NB4 (cell line): Measurements from ENCODE around the gene ANKRD53.
A peak's percentile ranks its signal among the peaks of the same experiment; 100 is the strongest.

Source experiments
- DNase-seq: peaks from one replicate; pipeline ENCODE4 v3.0.0; 2010; ENCODE audit warnings: low read depth
- H3K4me3 ChIP-seq: one replicate; pipeline ENCODE4 v1.5.1; 2011; ENCODE audit warnings: mild to moderate bottlenecking, low read depth, low read length, moderate library complexity
- MYC ChIP-seq: IDR thresholded peaks from 2 replicates; pipeline ENCODE4 v1.6.1; 2011; ENCODE audit warnings: low read depth, low read length
- POLR2A ChIP-seq: IDR thresholded peaks from 2 replicates; pipeline ENCODE4 v1.6.1; 2011; ENCODE audit warnings: mild to moderate bottlenecking; ENCODE audit not compliant: insufficient read length; ENCODE audit errors: extremely low read depth
- TF ChIP-seq, protein P1 (sequence below): IDR thresholded peaks from 2 replicates; pipeline ENCODE4 v1.6.1; 2011; ENCODE audit warnings: low read depth, low read length
- TF ChIP-seq, protein P2 (sequence below): IDR thresholded peaks from one replicate; pipeline ENCODE4 v1.5.1; 2012; ENCODE audit warnings: low read depth, low read length

Gene ANKRD53

DNA sequence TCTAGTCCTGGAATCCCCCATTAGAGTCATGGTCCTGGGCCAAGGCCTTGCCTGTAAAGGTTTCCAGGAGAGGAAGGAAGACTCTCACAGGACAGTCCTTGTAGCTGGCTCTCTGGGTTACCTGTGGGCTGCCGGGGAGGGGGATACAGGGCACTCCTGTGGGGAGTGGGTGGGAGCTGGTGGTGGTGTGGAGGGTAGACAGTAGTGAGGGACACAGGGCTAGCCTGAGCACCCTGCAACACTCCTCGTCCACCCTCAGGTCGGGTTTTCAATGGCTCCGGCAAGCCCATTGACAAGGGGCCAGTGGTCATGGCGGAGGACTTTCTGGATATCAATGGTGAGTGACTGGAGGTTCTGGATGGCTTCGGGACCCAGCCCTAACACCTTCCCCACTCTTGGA is 19.7 kb upstream of the ANKRD53 start:
- TF ChIP-seq POLR2A (no peak), MYC (no peak)
- TF ChIP-seq, protein P1, sequence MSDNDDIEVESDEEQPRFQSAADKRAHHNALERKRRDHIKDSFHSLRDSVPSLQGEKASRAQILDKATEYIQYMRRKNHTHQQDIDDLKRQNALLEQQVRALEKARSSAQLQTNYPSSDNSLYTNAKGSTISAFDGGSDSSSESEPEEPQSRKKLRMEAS, result no peak
- TF ChIP-seq, protein P2, sequence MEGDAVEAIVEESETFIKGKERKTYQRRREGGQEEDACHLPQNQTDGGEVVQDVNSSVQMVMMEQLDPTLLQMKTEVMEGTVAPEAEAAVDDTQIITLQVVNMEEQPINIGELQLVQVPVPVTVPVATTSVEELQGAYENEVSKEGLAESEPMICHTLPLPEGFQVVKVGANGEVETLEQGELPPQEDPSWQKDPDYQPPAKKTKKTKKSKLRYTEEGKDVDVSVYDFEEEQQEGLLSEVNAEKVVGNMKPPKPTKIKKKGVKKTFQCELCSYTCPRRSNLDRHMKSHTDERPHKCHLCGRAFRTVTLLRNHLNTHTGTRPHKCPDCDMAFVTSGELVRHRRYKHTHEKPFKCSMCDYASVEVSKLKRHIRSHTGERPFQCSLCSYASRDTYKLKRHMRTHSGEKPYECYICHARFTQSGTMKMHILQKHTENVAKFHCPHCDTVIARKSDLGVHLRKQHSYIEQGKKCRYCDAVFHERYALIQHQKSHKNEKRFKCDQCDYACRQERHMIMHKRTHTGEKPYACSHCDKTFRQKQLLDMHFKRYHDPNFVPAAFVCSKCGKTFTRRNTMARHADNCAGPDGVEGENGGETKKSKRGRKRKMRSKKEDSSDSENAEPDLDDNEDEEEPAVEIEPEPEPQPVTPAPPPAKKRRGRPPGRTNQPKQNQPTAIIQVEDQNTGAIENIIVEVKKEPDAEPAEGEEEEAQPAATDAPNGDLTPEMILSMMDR, result no peak
- DNase-seq, result no peak
- H3K4me3 ChIP-seq, result no peak overlapping the region

DNA sequence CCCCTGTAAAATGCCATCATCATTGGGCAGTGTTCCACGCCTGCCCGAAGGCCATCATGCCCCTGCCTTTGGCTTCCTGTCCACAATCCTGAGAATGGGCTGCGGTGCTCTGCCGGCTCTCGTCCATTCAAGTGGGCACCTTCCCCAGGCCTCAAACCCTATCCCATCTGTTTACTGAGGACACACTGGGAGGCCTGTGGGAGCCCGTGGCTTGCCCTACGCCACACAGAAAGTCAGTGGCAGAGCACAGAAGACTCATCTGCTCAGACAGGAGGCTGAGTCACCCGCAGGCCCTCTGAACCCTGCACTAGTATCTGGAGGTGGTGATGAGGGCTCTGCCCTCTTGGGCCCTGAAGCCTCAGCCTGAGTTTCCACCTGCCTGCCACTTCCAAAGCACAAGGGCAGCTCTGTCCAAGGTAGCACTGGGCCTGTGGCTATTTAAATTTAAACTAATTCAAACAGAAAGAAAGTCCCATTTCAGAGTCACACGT is 19.1 kb upstream of the ANKRD53 start:
- H3K4me3 ChIP-seq, result no peak overlapping the region
- TF ChIP-seq, protein P2, result no peak
- TF ChIP-seq, protein P1, result no peak
- no peak for TF ChIP-seq POLR2A
- no peak for TF ChIP-seq MYC
- no peak for DNase-seq

DNA sequence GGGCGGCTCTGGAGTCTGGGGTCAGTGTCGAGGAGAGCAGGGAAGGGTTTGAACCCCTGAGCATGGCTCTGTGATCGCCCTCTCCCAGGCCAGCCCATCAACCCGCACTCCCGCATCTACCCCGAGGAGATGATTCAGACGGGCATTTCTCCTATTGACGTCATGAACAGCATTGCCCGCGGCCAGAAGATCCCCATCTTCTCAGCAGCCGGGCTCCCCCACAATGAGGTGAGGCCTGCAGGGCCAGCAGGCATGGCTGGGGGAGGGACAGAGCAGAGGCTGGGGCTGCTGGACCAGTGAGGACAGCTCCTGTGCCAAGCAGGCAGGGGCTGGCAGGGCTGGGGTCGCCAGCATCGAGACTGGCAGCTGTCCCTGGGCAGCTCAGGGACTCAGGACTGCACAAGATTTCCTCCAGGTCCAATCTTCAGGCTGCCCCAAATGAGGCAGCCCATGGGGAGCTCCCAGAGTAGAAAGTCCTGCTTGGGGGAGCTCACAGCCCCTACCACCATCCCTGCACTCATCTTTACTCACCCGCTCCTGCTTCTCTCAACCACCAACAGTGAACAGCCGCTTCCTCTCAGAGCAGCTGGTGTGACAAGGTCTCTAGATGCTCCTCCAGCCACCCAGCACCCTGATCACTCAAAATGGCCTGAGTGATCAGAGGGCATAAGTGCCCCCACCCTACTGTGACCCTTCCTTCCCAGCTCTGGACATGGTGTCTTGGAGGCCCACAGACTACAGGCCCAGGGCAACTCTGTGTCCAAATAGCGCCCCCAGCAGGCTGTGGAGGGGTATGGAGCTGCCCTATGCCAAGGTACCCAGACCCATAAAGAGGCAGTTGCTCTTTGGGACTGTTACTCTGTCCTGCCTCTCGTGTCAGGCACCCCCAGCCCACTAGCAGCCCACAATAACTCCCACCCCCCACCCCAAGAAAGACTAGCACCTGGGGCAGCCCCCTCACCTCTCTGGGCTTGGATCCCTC is 18.3 kb upstream of the ANKRD53 start:
- TF ChIP-seq, protein P2, result peak; percentile 36
- TF ChIP-seq, protein P1, result no peak
- no peak for TF ChIP-seq MYC
- TF ChIP-seq POLR2A, result no peak
- no peak overlapping the region for H3K4me3 ChIP-seq
- DNase-seq, result no peak

DNA sequence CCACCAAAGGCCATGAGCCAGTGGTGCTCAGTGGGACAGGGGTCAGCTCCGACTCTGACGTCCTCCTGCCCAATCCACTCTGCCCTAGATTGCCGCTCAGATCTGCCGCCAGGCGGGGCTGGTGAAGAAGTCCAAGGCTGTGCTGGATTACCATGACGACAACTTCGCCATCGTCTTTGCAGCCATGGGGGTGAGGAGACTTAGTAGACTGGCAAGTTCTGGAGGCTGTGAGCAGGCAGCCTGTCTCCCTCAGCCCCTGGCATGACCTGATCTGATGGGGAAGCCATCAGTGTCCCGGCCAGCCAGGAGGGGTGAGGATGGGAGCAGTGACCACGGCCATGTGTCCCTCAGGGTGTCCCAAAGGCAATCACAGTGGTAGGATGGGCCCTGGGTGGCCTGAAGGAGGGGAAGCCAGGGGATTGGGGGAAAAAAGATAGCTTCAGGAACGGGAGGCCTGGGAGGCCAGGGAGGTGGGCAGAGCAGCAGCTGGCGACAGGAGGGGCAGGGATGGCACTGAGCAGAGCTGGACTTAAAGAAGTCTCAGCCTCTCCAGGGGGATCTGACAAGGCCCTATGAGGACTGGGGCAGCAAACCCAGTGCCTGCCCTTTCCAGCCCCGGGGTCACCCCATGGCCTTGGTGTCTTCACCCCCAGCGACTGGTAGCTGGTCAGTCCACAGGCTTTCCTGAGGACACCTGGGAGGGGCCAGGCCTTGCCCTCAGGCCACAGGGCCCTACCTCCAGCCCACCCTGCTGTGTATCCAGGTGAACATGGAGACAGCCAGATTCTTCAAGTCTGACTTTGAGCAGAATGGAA is 17.4 kb upstream of the ANKRD53 start:
- no peak overlapping the region for H3K4me3 ChIP-seq
- TF ChIP-seq POLR2A (no peak), MYC (no peak)
- TF ChIP-seq, protein P1, result no peak
- TF ChIP-seq, protein P2, result no peak
- DNase-seq, result no peak

DNA sequence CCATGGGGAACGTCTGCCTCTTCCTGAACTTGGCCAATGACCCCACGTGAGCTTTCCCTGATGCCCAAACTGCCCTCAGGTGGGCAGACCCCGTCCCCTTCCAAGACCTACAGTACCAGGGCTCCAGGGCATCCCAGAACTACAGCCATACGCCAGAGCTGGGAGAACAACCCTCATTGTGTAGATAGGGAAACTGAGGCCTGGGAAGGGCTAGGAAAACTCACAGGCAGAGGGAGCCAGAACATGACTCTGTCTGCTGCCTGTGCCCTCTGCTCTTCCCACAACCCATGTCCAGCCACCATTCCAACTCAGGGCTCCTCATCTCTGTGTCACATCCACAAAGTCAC is 16.8 kb upstream of the ANKRD53 start:
- no peak overlapping the region for H3K4me3 ChIP-seq
- DNase-seq, result no peak
- TF ChIP-seq, protein P2, result no peak
- TF ChIP-seq, protein P1, result no peak
- TF ChIP-seq POLR2A, result no peak
- TF ChIP-seq MYC, result no peak
